Nephron progenitor cell (in vitro differentiated cells): ENCODE data around the gene WDR45.

ENCODE experiments used
- DNase-seq: peaks from one replicate; pipeline ENCODE4 v3.0.0; 2021
- H3K27ac Mint-ChIP-seq: 2 replicates; pipeline ENCODE4 v1.8.0; 2021; ENCODE audit warnings: mild to moderate bottlenecking, moderate library complexity, mixed read lengths
- H3K27me3 Mint-ChIP-seq: 2 replicates; pipeline ENCODE4 v1.8.0; 2021; ENCODE audit warnings: mild to moderate bottlenecking, low read depth, mixed read lengths; ENCODE audit not compliant: poor library complexity
- H3K36me3 Mint-ChIP-seq: 2 replicates; pipeline ENCODE4 v1.8.0; 2021; ENCODE audit warnings: low read depth, mixed read lengths
- H3K4me1 Mint-ChIP-seq: 2 replicates; pipeline ENCODE4 v1.8.0; 2021; ENCODE audit warnings: mixed read lengths
- H3K4me3 Mint-ChIP-seq: 2 replicates; pipeline ENCODE4 v1.8.0; 2021; ENCODE audit warnings: mild to moderate bottlenecking, moderate library complexity, mixed read lengths
- H3K9me3 Mint-ChIP-seq: 2 replicates; pipeline ENCODE4 v1.8.0; 2021; ENCODE audit warnings: mild to moderate bottlenecking, moderate library complexity, mixed read lengths
- TF ChIP-seq, protein P1 (sequence below): fragments of 200-600 bp; sonication (generic); IDR thresholded peaks from 2 replicates; pipeline ENCODE4 v1.5.0; 2021; ENCODE audit warnings: antibody characterized with exemption

WDR45 gene

DNA sequence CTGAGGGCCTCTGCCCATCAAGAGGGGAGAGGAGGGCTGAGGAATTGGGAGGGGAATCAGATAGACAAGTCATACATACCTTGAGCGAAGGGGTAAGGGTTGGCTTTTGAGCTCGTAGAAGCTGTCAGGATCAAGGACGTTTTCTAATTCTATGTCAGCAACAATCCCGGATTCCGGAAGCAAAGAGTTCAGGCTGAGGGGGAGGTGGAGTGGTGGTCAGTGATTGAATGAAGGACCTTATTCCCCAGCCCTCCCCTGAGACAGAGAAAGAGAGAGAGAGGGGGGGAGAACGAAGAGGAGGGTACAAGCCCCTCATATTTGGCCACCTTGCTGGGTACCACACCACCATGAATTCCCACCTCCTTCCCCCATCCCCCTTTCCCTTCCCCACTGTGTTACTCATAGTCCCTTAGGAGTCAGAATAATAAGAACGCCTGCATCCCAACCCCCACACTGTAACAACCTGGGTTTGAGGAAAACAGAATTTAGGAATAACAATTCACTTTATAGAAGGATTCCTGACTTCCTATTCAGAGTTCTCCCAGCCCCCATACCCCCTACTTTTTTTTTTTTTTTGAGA lies 39.2 kb downstream of the WDR45 start:
- H3K36me3 Mint-ChIP-seq, result peaks cover 17% of the 10 kb centered on the region
- H3K4me1 Mint-ChIP-seq, result peaks cover 41% of the 10 kb centered on the region
- peak overlapping the region; percentile 93 for H3K4me3 Mint-ChIP-seq
- H3K27ac Mint-ChIP-seq, result peak overlapping the region; percentile 75
- H3K27me3 Mint-ChIP-seq, result peaks cover 3% of the 10 kb centered on the region
- TF ChIP-seq, protein P1, sequence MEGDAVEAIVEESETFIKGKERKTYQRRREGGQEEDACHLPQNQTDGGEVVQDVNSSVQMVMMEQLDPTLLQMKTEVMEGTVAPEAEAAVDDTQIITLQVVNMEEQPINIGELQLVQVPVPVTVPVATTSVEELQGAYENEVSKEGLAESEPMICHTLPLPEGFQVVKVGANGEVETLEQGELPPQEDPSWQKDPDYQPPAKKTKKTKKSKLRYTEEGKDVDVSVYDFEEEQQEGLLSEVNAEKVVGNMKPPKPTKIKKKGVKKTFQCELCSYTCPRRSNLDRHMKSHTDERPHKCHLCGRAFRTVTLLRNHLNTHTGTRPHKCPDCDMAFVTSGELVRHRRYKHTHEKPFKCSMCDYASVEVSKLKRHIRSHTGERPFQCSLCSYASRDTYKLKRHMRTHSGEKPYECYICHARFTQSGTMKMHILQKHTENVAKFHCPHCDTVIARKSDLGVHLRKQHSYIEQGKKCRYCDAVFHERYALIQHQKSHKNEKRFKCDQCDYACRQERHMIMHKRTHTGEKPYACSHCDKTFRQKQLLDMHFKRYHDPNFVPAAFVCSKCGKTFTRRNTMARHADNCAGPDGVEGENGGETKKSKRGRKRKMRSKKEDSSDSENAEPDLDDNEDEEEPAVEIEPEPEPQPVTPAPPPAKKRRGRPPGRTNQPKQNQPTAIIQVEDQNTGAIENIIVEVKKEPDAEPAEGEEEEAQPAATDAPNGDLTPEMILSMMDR, result no peak
- DNase-seq, result no peak
- H3K9me3 Mint-ChIP-seq, result peaks cover 35% of the 10 kb centered on the region

DNA sequence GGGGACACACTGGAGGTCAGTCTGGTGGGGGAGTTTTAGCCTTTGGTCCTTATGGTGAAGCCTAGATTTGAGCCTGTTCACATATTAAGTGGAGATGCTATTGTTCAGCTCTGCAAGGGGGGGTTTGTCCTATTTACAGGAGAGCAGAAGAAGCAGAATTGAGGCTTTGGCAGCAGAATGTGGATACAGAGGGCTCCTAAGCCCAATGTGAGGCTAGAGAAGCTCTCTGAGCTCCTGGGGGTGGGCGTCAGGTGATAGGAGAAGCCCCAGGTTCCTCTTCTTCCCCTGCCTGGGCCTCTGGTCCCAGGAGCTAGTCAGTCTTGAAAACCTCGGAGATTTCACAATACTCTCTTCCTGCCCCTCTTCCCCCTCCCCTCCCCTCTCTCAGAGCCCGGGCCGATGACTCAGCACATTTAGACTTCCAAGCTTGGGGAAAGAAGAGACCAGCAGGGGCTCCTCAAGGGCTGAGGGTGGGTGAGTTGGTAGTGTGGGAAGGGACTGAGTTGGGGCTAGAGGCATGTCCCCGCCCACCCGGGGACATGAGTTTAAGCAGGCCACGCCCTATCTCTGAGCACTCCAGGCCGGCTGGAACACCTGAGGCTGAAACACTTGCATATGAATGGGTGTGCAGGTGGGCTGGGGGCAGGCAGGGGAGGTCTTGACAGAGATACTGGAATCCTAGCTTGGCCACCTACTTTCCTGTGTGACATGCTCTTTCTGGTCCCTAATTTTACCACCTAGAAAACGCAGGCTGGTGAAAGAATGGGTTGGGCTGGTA lies 39.9 kb downstream of the WDR45 start:
- TF ChIP-seq, protein P1, result no peak
- DNase-seq, result peak; percentile 63
- H3K36me3 Mint-ChIP-seq, result peaks cover 20% of the 10 kb centered on the region

DNA sequence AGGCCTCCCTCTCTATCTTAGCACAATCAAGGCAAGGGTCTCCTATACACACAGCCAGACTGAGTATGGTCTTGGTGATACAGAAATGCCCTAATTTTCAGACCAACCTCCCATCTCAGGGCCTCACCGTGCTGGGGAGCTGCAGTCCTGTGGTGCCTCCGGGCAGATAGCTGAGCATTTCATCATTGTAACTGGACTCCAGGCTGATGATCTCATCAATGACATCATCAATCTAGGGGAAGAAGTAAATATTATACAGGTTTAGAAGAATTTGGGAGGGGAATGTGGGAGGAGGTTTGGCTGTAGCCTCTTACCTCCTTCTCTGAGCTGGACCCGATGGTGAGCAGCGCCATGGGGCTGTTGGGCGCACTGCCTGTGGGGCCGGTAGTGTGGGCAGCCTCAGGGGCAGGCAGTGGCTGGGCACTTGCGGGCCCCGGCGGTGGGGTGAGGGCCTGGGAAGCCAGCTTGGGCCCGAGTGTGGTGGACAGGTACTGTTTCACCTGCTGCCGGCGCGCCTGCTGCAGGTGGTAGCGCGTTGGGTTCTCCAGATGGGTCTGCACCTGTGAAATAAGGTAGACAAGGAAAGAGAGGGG lies 41.7 kb downstream of the WDR45 start:
- TF ChIP-seq, protein P1, result no peak
- peaks cover 38% of the 10 kb centered on the region for H3K36me3 Mint-ChIP-seq
- H3K27ac Mint-ChIP-seq, result peak overlapping the region; percentile 72
- no peak overlapping the region for H3K4me3 Mint-ChIP-seq
- peaks cover 41% of the 10 kb centered on the region for H3K9me3 Mint-ChIP-seq
- peaks cover 3% of the 10 kb centered on the region for H3K27me3 Mint-ChIP-seq
- H3K4me1 Mint-ChIP-seq, result peaks cover 41% of the 10 kb centered on the region
- no peak for DNase-seq

More for the DNA sequence above, 39.9 kb downstream of the WDR45 start:
- peaks cover 37% of the 10 kb centered on the region for H3K9me3 Mint-ChIP-seq
- H3K27me3 Mint-ChIP-seq, result peaks cover 3% of the 10 kb centered on the region
- H3K4me1 Mint-ChIP-seq, result peaks cover 41% of the 10 kb centered on the region
- peak overlapping the region; percentile 97 for H3K27ac Mint-ChIP-seq
- H3K4me3 Mint-ChIP-seq, result peak overlapping the region; percentile 93

DNA sequence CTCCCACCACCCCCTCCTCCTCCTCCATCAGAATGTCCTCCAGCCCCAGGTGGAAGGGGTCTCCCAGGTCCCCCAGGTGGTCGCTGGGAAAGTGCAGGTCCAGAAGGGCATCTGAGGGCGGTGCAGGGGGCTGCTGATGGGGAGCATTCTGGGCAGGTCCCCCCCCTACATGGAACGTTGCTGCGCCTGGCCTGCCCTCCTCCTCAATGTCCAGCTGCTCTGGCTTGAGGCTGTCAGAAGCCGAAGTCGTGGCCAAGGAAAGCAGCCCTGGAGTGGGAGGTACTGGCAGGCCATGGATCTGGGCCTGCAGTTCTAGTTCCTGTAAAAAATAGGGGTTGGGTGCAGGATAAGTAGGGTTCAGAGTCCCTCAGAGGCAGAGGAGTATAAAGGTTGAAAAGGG lies 49.4 kb downstream of the WDR45 start:
- Mint-ChIP-seq H3K9me3 (peaks cover 41% of the 10 kb centered on the region), H3K4me1 (no peaks in the 10 kb centered on the region), H3K27me3 (no peaks in the 10 kb centered on the region), H3K36me3 (peaks cover 39% of the 10 kb centered on the region), H3K27ac (no peak overlapping the region), H3K4me3 (no peak overlapping the region)
- TF ChIP-seq, protein P1, result no peak
- DNase-seq, result no peak

DNA sequence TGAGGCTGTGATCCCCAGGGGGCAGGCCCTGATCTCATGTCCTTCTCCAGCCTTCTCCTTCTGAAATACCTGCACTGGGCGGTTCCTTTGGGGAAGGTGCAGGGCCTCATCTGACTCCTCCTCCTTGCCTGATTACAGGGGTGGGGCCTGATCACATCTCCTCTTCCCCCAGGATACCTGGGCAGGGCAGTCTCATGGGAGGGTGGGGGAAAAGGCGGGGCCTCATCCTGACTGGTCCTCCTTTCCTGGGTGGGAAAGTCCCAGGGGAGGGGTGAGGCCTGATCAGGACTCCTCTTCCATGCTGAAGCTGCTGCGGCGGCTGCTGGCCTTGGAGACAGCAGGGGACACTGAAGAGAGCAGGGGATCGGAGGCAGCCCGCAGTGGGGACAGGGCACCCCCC lies 49.8 kb downstream of the WDR45 start:
- H3K27me3 Mint-ChIP-seq, result no peaks in the 10 kb centered on the region
- no peak for DNase-seq
- no peaks in the 10 kb centered on the region for H3K4me1 Mint-ChIP-seq
- peaks cover 41% of the 10 kb centered on the region for H3K9me3 Mint-ChIP-seq
- no peak overlapping the region for H3K27ac Mint-ChIP-seq
- peaks cover 38% of the 10 kb centered on the region for H3K36me3 Mint-ChIP-seq
- TF ChIP-seq, protein P1, result no peak
- H3K4me3 Mint-ChIP-seq, result no peak overlapping the region
